ENCODE measurements around the gene ROGDI. TPM values are rescaled to one million over a fixed set of nuclear protein-coding genes. Genes with fewer than 3 reads are reported as not detected.

The ROGDI gene
- total and polyA plus RNA-seq, 2 of the 13 experiments (the other 11 are each of a cell fraction or from before 2014, with no cell fraction given): 19.2 to 42.1 TPM

DNA sequence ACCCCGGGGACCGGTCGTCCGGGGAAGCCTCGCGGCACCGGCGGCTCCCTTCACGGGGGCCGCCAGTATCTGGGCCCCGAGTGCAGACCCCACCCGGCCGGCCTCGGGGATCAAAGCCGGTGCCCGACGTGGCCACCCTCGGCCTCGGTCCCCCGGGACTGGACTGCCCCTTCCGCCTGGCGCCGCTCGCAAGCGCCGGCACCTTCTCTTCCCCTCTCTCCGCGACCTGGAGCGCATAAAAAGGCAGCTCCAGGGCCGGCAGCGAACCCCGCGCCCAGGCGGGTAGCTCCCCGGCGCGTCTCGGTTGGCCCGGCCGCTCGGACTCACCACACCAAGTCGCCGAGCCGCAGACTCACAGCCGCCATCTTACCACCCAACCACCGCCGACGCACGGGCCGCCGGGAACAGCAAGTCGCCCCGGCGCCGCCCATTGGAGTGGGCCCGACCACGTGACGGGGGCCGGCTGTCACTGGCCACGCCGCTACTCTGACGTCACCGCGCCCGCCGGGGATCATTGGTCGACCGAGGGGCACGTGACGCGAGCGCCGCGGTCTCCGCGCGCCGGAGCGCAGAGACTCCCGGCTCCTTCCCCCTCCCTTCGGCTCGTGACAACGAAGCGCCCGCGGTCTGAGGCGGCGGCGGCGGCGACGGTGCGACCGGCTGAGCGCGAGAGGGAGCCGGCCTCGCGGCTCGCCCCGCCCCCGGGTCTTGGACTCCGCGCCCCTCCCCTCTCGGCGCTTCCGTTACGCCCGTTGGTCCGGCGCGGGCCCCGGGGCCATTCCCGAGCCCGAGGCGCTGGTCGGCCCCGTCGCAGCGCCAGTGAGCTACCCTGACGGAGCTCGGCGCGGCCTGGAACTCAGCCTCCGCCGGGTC, 44.7 kb upstream of the ROGDI start, which contains the start of the genes GLYR1 and UBN1 (continued):
- TF ChIP-seq ZNF710 (CRISPR knock-in tag; IDR thresholded peaks at IDR 0.05; ENCODE audit: borderline replicate concordance) (peak; percentile 81), ZNF724P (CRISPR knock-in tag; IDR thresholded peaks at IDR 0.05; ENCODE audit: borderline replicate concordance) (0 out of 2 replicates have a peak, but pooled peaks have one; percentile 30), ZBTB7A (CRISPR knock-in tag; IDR thresholded peaks at IDR 0.05) (no peak), SAP130 (CRISPR knock-in tag; IDR thresholded peaks at IDR 0.05; ENCODE audit: low read depth) (peak; percentile 89), ZNF335 (CRISPR knock-in tag; IDR thresholded peaks at IDR 0.05) (no peak), ZNF24 (IDR thresholded peaks at IDR 0.05) (no peak), ZNF552 (CRISPR knock-in tag; IDR thresholded peaks at IDR 0.05; ENCODE audit: borderline replicate concordance) (no peak; the same call in 1 of the 2 replicates), MXI1 (IDR thresholded peaks at IDR 0.05; ENCODE audit: borderline replicate concordance, low read depth, low read length) (peak; percentile 64; the same call in 1 of the 3 replicates), ARID2 (CRISPR knock-in tag; IDR thresholded peaks at IDR 0.05; ENCODE audit: borderline replicate concordance) (peak; percentile 31; the same call in 1 of the 2 replicates), MTF1 (CRISPR knock-in tag; IDR thresholded peaks at IDR 0.05) (no peak), FOSL1 (CRISPR knock-in tag; IDR thresholded peaks at IDR 0.05; ENCODE audit: borderline replicate concordance) (0 out of 2 replicates have a peak, but pooled peaks have one; percentile 1), ZNF646 (CRISPR knock-in tag; IDR thresholded peaks at IDR 0.05) (no peak), ZNF264 (CRISPR knock-in tag; IDR thresholded peaks at IDR 0.05) (no peak), SMC3 (IDR thresholded peaks at IDR 0.05; ENCODE audit: low read length) (no peak), PLRG1 (conservative IDR thresholded peaks at IDR 0.05) (no peak), JDP2 (CRISPR knock-in tag; IDR thresholded peaks at IDR 0.05; ENCODE audit: borderline replicate concordance) (no peak), MYNN (CRISPR knock-in tag; IDR thresholded peaks at IDR 0.05; ENCODE audit: low read depth) (no peak), MAZ (IDR thresholded peaks at IDR 0.05; ENCODE audit: borderline replicate concordance, low read depth, low read length) (peak; percentile 85; the same call in 1 of the 2 replicates), MAZ (CRISPR knock-in tag; IDR thresholded peaks at IDR 0.05; ENCODE audit: low read depth) (no peak; the same call in none of the 2 replicates)
- TF ChIP-seq, protein P1, sequence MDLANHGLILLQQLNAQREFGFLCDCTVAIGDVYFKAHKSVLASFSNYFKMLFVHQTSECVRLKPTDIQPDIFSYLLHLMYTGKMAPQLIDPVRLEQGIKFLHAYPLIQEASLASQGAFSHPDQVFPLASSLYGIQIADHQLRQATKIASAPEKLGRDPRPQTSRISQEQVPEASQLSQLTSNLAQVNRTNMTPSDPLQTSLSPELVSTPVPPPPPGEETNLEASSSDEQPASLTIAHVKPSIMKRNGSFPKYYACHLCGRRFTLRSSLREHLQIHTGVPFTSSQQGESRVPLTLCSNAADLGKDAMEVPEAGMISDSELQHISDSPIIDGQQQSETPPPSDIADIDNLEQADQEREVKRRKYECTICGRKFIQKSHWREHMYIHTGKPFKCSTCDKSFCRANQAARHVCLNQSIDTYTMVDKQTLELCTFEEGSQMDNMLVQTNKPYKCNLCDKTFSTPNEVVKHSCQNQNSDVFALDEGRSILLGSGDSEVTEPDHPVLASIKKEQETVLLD (CRISPR knock-in tag; IDR thresholded peaks at IDR 0.05; ENCODE audit: low read depth): peak; percentile 98
